Mammary epithelial cell (primary cell): Measurements from ENCODE around the gene ZNF586.

Experiments used
- CTCF ChIP-seq, 2 donors: IDR thresholded peaks in 1 of 2; conservative IDR thresholded peaks in 1 of 2; 2 replicates each; pipeline ENCODE4 v1.5.1; 2011 to 2012; ENCODE audit warnings: inconsistent platforms in 2 of 2, low read length in 2 of 2, mild to moderate bottlenecking in 2 of 2, control low read depth in 1 of 2, low read depth in 1 of 2; ENCODE audit not compliant: insufficient read depth in 1 of 2; ENCODE audit errors: extremely low read depth in 1 of 2
- EZH2 ChIP-seq: IDR thresholded peaks from 2 replicates; pipeline ENCODE4 v1.6.1; 2012; ENCODE audit warnings: low read length, inconsistent platforms, borderline replicate concordance

GRCh38 chr19:57786906-57787305, 17.4 kb downstream of the ZNF586 start:
- TF ChIP-seq CTCF (conservative IDR thresholded peaks at IDR 0.05 in 1 of 2, IDR thresholded peaks at IDR 0.05 in 1 of 2; ENCODE audit: extremely low read depth in 1 of 2, insufficient read depth in 1 of 2, low read depth in 1 of 2, low read length in 2 of 2), result no peak
- no peak for TF ChIP-seq EZH2
